ENCODE data around the gene THAP4. TPM values are rescaled to one million over a fixed set of nuclear protein-coding genes. Genes with fewer than 3 reads are reported as not detected.
A peak's percentile ranks its signal among the peaks of the same experiment; 100 is the strongest.

THAP4 gene
- total and polyA plus RNA-seq, 2 of the 13 experiments (the other 11 are each of a cell fraction or from before 2014, with no cell fraction given), result 59.7 to 75.7 TPM

DNA sequence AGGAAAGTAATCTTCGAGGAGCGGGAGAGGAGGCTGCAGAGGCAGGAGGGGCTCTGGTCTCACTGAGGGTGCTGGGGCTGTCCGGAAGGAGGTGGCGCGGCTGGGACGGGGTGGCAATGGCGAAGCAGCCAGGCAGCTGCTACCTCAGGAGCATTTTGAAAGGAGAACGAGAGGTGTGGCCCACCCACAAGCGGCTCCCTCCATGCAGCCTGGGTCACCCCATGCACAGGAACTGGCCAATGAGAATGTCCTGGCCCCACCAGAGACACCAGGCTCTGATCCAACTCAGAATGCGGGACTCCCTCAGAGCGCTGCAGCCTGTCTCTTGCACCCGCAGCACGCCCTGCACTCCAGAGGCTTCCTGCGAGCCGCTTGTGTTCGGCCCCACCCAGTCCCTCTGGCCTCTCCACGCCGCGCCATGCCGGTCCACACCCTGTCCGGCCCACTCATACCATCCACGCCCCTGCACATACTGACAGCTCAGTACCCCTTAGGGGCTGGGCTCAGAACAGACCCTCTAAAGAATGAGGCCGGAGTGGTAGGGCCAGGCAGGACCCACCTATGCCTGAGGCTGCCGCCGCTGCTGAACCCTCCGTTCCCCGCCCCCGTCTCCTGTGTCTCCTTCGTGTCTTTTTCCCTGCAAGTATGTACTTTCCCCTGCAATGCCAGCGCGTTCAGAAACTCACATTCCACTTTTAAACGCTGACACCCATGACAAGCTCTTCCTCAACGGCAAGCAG lies 84.8 kb downstream of the THAP4 start (continued):
- TF ChIP-seq, protein P1, sequence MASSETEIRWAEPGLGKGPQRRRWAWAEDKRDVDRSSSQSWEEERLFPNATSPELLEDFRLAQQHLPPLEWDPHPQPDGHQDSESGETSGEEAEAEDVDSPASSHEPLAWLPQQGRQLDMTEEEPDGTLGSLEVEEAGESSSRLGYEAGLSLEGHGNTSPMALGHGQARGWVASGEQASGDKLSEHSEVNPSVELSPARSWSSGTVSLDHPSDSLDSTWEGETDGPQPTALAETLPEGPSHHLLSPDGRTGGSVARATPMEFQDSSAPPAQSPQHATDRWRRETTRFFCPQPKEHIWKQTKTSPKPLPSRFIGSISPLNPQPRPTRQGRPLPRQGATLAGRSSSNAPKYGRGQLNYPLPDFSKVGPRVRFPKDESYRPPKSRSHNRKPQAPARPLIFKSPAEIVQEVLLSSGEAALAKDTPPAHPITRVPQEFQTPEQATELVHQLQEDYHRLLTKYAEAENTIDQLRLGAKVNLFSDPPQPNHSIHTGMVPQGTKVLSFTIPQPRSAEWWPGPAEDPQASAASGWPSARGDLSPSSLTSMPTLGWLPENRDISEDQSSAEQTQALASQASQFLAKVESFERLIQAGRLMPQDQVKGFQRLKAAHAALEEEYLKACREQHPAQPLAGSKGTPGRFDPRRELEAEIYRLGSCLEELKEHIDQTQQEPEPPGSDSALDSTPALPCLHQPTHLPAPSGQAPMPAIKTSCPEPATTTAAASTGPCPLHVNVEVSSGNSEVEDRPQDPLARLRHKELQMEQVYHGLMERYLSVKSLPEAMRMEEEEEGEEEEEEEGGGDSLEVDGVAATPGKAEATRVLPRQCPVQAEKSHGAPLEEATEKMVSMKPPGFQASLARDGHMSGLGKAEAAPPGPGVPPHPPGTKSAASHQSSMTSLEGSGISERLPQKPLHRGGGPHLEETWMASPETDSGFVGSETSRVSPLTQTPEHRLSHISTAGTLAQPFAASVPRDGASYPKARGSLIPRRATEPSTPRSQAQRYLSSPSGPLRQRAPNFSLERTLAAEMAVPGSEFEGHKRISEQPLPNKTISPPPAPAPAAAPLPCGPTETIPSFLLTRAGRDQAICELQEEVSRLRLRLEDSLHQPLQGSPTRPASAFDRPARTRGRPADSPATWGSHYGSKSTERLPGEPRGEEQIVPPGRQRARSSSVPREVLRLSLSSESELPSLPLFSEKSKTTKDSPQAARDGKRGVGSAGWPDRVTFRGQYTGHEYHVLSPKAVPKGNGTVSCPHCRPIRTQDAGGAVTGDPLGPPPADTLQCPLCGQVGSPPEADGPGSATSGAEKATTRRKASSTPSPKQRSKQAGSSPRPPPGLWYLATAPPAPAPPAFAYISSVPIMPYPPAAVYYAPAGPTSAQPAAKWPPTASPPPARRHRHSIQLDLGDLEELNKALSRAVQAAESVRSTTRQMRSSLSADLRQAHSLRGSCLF (CRISPR knock-in tag; IDR thresholded peaks at IDR 0.05; ENCODE audit: borderline replicate concordance), result no peak
- TF ChIP-seq ZSCAN20 (CRISPR knock-in tag; IDR thresholded peaks at IDR 0.05; ENCODE audit: borderline replicate concordance) (no peak), GTF3A (CRISPR knock-in tag; conservative IDR thresholded peaks at IDR 0.05) (no peak), ZNF7 (CRISPR knock-in tag; IDR thresholded peaks at IDR 0.05) (no peak), ZSCAN29 (CRISPR knock-in tag; conservative IDR thresholded peaks at IDR 0.05) (no peak), AKAP8 (CRISPR knock-in tag; IDR thresholded peaks at IDR 0.05) (peak; percentile 53; the same call in 1 of the 2 replicates), KDM5B (CRISPR knock-in tag; IDR thresholded peaks at IDR 0.05; ENCODE audit: borderline replicate concordance) (peak; percentile 62), ZNF629 (CRISPR knock-in tag; conservative IDR thresholded peaks at IDR 0.05) (no peak), CAMTA2 (CRISPR knock-in tag; IDR thresholded peaks at IDR 0.05; ENCODE audit: borderline replicate concordance) (no peak), HDAC6 (IDR thresholded peaks at IDR 0.05; ENCODE audit: low read depth, low read length) (no peak), POLR2A (IDR thresholded peaks at IDR 0.05; ENCODE audit: insufficient read depth in 1 of 2, low read depth in 2 of 2, low read length in 2 of 2) (peak in 1 of 2 experiments; percentile 30; a peak in 1 of 4 replicates), TOPORS (CRISPR knock-in tag; IDR thresholded peaks at IDR 0.05) (no peak), NBN (conservative IDR thresholded peaks at IDR 0.05) (no peak), ZZZ3 (CRISPR knock-in tag; IDR thresholded peaks at IDR 0.05; ENCODE audit: borderline replicate concordance) (no peak), ZNF460 (CRISPR knock-in tag; IDR thresholded peaks at IDR 0.05; ENCODE audit: borderline replicate concordance) (no peak), DPF2 (CRISPR knock-in tag; IDR thresholded peaks at IDR 0.05; ENCODE audit: borderline replicate concordance, low read depth) (no peak), MEIS2 (CRISPR knock-in tag; IDR thresholded peaks at IDR 0.05) (0 out of 2 replicates have a peak, but pooled peaks have one; percentile 47), ZNF501 (CRISPR knock-in tag; IDR thresholded peaks at IDR 0.05) (peak; percentile 67; the same call in 1 of the 2 replicates), ZNF354B (CRISPR knock-in tag; IDR thresholded peaks at IDR 0.05) (no peak), ZNF253 (CRISPR knock-in tag; IDR thresholded peaks at IDR 0.05; ENCODE audit: borderline replicate concordance) (no peak), CBFB (CRISPR knock-in tag; IDR thresholded peaks at IDR 0.05) (no peak), U2AF1 (optimal IDR thresholded peaks at IDR 0.05; ENCODE audit: low read depth, low read length) (no peak), FOSL1 (CRISPR knock-in tag; IDR thresholded peaks at IDR 0.05; ENCODE audit: borderline replicate concordance) (no peak)
- TF ChIP-seq, protein P2, sequence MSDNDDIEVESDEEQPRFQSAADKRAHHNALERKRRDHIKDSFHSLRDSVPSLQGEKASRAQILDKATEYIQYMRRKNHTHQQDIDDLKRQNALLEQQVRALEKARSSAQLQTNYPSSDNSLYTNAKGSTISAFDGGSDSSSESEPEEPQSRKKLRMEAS (IDR thresholded peaks at IDR 0.05), result peak; percentile 22; the same call in 1 of the 2 replicates
- TF ChIP-seq, protein P3, sequence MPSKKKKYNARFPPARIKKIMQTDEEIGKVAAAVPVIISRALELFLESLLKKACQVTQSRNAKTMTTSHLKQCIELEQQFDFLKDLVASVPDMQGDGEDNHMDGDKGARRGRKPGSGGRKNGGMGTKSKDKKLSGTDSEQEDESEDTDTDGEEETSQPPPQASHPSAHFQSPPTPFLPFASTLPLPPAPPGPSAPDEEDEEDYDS (CRISPR knock-in tag; IDR thresholded peaks at IDR 0.05), result no peak
- TF ChIP-seq, protein P4, sequence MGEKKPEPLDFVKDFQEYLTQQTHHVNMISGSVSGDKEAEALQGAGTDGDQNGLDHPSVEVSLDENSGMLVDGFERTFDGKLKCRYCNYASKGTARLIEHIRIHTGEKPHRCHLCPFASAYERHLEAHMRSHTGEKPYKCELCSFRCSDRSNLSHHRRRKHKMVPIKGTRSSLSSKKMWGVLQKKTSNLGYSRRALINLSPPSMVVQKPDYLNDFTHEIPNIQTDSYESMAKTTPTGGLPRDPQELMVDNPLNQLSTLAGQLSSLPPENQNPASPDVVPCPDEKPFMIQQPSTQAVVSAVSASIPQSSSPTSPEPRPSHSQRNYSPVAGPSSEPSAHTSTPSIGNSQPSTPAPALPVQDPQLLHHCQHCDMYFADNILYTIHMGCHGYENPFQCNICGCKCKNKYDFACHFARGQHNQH (CRISPR knock-in tag; IDR thresholded peaks at IDR 0.05), result no peak
